Thyroid gland (tissue), 4 donors: ENCODE measurements around the gene MPPED1. TPM values are rescaled to one million over a fixed set of nuclear protein-coding genes. Genes with fewer than 3 reads are reported as not detected.

Experiments
- DNase-seq, 2 donors: peaks; one replicate each; pipeline ENCODE4 v3.0.0-alpha.2; 2019
- H3K27ac ChIP-seq, 3 donors: fragments of 200-600 bp; sonication (generic); 1 replicate in 2 of 3; 2 replicates in 1 of 3; pipeline ENCODE4 v1.5.1; 2016 to 2019; ENCODE audit warnings: mild to moderate bottlenecking in 1 of 3, moderate library complexity in 1 of 3
- H3K27me3 ChIP-seq: fragments of 200-600 bp; sonication (generic); one replicate; pipeline ENCODE4 v1.5.1; 2019
- H3K36me3 ChIP-seq, 2 donors: fragments of 200-600 bp; sonication (generic); one replicate each; pipeline ENCODE4 v1.5.1; 2016 to 2019
- H3K4me1 ChIP-seq, 2 donors: fragments of 200-600 bp; sonication (generic); one replicate each; pipeline ENCODE4 v1.5.1; 2017 to 2019
- H3K4me3 ChIP-seq, 3 donors: fragments of 200-600 bp; sonication (generic); replicated peaks in 1 of 3; 1 replicate in 2 of 3; 2 replicates in 1 of 3; pipeline ENCODE4 v1.5.1; 2016; ENCODE audit warnings: mild to moderate bottlenecking in 1 of 3
- H3K9me3 ChIP-seq: fragments of 200-600 bp; sonication (generic); one replicate; pipeline ENCODE4 v1.5.1; 2017
- CTCF ChIP-seq, 6 experiments: fragments of 200-600 bp in 3 of 6; fragments of 450-650 bp in 3 of 6; sonication (generic) in 3 of 6; IDR thresholded peaks; one replicate each; pipeline ENCODE4 v1.5.1; 2016 to 2019; ENCODE audit warnings: antibody characterized with exemption in 6 of 6, mild to moderate bottlenecking in 2 of 6, inconsistent platforms in 1 of 6, moderate library complexity in 1 of 6
- POLR2A ChIP-seq, 2 donors: fragments of 450-650 bp; IDR thresholded peaks; one replicate each; pipeline ENCODE4 v1.6.1; 2017; ENCODE audit warnings: antibody characterized with exemption in 2 of 2, mild to moderate bottlenecking in 2 of 2, moderate library complexity in 1 of 2
- WGBS, 2 donors: methylation state at CpG; one replicate each; pipeline ENCODE4 v1.1.5; 2017; 5-methylcytosine and 5-hydroxymethylcytosine counted together
- intact Hi-C: fragments of 100-400 bp; cut with DNase I; formaldehyde crosslinking; loops from one replicate; pipeline ENCODE4 v1.15.1; 2023
- total RNA-seq, 4 donors: library from RNA; depleted of rRNA; stranded (reverse); fragments of >200 nt; gene quantifications; one replicate each; pipeline ENCODE4 v1.2.3, GENCODE V29; 2016

Gene MPPED1
- total RNA-seq, 4 donors from 2014 or later = not detected

- Histone ChIP-seq H3K4me3 (no peak overlapping the region), H3K4me1 (no peaks in the 10 kb centered on the region), H3K36me3 (no peaks in the 10 kb centered on the region), H3K9me3 (no peaks in the 10 kb centered on the region), H3K27me3 (no peaks in the 10 kb centered on the region), H3K27ac (no peak overlapping the region)
- intact Hi-C loops = no loop called here
- DNase-seq = no peak
- TF ChIP-seq POLR2A (IDR thresholded peaks at IDR 0.05) (no peak), CTCF (IDR thresholded peaks at IDR 0.05) (no peak)
- 68 to 77% methylated on average over 7 to 8 of the region's 8 CpGs for WGBS, 2 donors
Measured at GRCh38 chr22:43505896-43506295, 94.1 kb downstream of the MPPED1 start.

- intact Hi-C loops = no loop called here
- H3K27me3 ChIP-seq = no peaks in the 10 kb centered on the region
Measured at GRCh38 chr22:43506487-43506886, 94.7 kb downstream of the MPPED1 start.

GRCh38 chr22:43507235-43507634 is 95.4 kb downstream of the MPPED1 start:
- DNase-seq = no peak
- TF ChIP-seq CTCF (IDR thresholded peaks at IDR 0.05) (no peak), POLR2A (IDR thresholded peaks at IDR 0.05) (no peak)
- no peaks in the 10 kb centered on the region for H3K4me1 ChIP-seq
- no peaks in the 10 kb centered on the region for H3K36me3 ChIP-seq
- no peaks in the 10 kb centered on the region for H3K9me3 ChIP-seq
- whole genome bisulfite sequencing, 2 donors = 70 to 73% methylated on average over 8 of the region's 8 CpGs
- no peaks in the 10 kb centered on the region for H3K27me3 ChIP-seq
- intact Hi-C loops = no loop called here
- no peak overlapping the region for H3K27ac ChIP-seq
- H3K4me3 ChIP-seq = no peak overlapping the region

More at GRCh38 chr22:43506487-43506886, 94.7 kb downstream of the MPPED1 start:
- no peaks in the 10 kb centered on the region for H3K36me3 ChIP-seq
- no peak overlapping the region for H3K4me3 ChIP-seq
- 78 to 80% methylated on average over 8 to 12 of the region's 12 CpGs for WGBS, 2 donors
- H3K9me3 ChIP-seq = no peaks in the 10 kb centered on the region
- TF ChIP-seq CTCF (IDR thresholded peaks at IDR 0.05) = no peak
- no peak for TF ChIP-seq POLR2A (IDR thresholded peaks at IDR 0.05)
- DNase-seq = no peak
- no peaks in the 10 kb centered on the region for H3K4me1 ChIP-seq
- no peak overlapping the region for H3K27ac ChIP-seq

GRCh38 chr22:43508489-43508888 is 96.7 kb downstream of the MPPED1 start:
- Histone ChIP-seq H3K36me3 (no peaks in the 10 kb centered on the region), H3K4me1 (no peaks in the 10 kb centered on the region), H3K27ac (no peak overlapping the region), H3K9me3 (no peaks in the 10 kb centered on the region), H3K4me3 (no peak overlapping the region), H3K27me3 (no peaks in the 10 kb centered on the region)
- no peak for DNase-seq
- intact Hi-C loops = no loop called here
- no peak for TF ChIP-seq CTCF (IDR thresholded peaks at IDR 0.05)
- no peak for TF ChIP-seq POLR2A (IDR thresholded peaks at IDR 0.05)

GRCh38 chr22:43509337-43509736 is 97.5 kb downstream of the MPPED1 start:
- intact Hi-C loops = no loop called here
- Histone ChIP-seq H3K4me1 (no peaks in the 10 kb centered on the region), H3K27ac (no peak overlapping the region), H3K27me3 (no peaks in the 10 kb centered on the region), H3K36me3 (no peaks in the 10 kb centered on the region), H3K4me3 (no peak overlapping the region), H3K9me3 (no peaks in the 10 kb centered on the region)
- 89 to 90% methylated on average over 2 of the region's 2 CpGs for WGBS, 2 donors
- TF ChIP-seq POLR2A (IDR thresholded peaks at IDR 0.05) (no peak), CTCF (IDR thresholded peaks at IDR 0.05) (no peak)
- no peak for DNase-seq
